Loucy (cell line): ENCODE results near the gene SELENBP1.
"Not testable (repeated sequence)": the region's sequence is repeated elsewhere in the genome, so short reads cannot be mapped to it uniquely, and the experiment has no call there.

Experiments
- H2AFZ ChIP-seq: fragments of 200-600 bp; sonication (generic); 2 replicates; pipeline ENCODE4 v1.6.0; 2016; ENCODE audit warnings: antibody characterized with exemption, mild to moderate bottlenecking, low read length, moderate library complexity
- H3F3A ChIP-seq: fragments of 200-600 bp; 2 replicates; pipeline ENCODE4 v1.6.0; 2016; ENCODE audit warnings: antibody characterized with exemption, low read depth, mild to moderate bottlenecking
- H3K27me3 ChIP-seq: fragments of 200-600 bp; sonication (generic); 2 replicates; pipeline ENCODE4 v1.6.1; 2014; ENCODE audit warnings: low read length, mild to moderate bottlenecking; ENCODE audit not compliant: insufficient read depth, poor library complexity, severe bottlenecking
- H3K36me3 ChIP-seq: fragments of 200-600 bp; sonication (generic); 2 replicates; pipeline ENCODE4 v1.6.1; 2016; ENCODE audit warnings: low read length; ENCODE audit not compliant: insufficient read depth
- H3K4me1 ChIP-seq: fragments of 200-600 bp; sonication (generic); 2 replicates; pipeline ENCODE4 v1.5.1; 2014; ENCODE audit warnings: low read length, mild to moderate bottlenecking; ENCODE audit not compliant: insufficient read depth, poor library complexity, severe bottlenecking
- H3K4me2 ChIP-seq: fragments of 200-600 bp; sonication (generic); 2 replicates; pipeline ENCODE4 v1.6.0; 2014; ENCODE audit warnings: antibody characterized with exemption, low read length, low read depth, mild to moderate bottlenecking; ENCODE audit not compliant: poor library complexity, severe bottlenecking
- H3K4me3 ChIP-seq: fragments of 200-600 bp; sonication (generic); 2 replicates; pipeline ENCODE4 v1.5.1; 2014; ENCODE audit warnings: low read length, mild to moderate bottlenecking, mixed read lengths; ENCODE audit not compliant: poor library complexity, severe bottlenecking
- H3K79me2 ChIP-seq: fragments of 200-600 bp; sonication (generic); 2 replicates; pipeline ENCODE4 v1.6.1; 2014; ENCODE audit warnings: low read length; ENCODE audit not compliant: insufficient read depth
- H3K9ac ChIP-seq: fragments of 200-600 bp; sonication (generic); 2 replicates; pipeline ENCODE4 v1.6.0; 2014; ENCODE audit warnings: mild to moderate bottlenecking, low read depth, low read length, moderate library complexity; ENCODE audit not compliant: poor library complexity, severe bottlenecking
- H3K9me2 ChIP-seq: fragments of 200-600 bp; sonication (generic); replicated peaks from 2 replicates; pipeline ENCODE4 v1.6.1; 2016; ENCODE audit warnings: low read depth, low read length, mixed read lengths
- H3K9me3 ChIP-seq: fragments of 200-600 bp; sonication (generic); 2 replicates; pipeline ENCODE4 v1.6.1; 2014; ENCODE audit warnings: mild to moderate bottlenecking, antibody characterized with exemption, low read length, low read depth; ENCODE audit not compliant: insufficient read depth
- H4K20me1 ChIP-seq: fragments of 200-600 bp; sonication (generic); 2 replicates; pipeline ENCODE4 v1.6.0; 2014; ENCODE audit warnings: antibody characterized with exemption, low read length, mild to moderate bottlenecking; ENCODE audit not compliant: insufficient read depth, poor library complexity, severe bottlenecking
- EZH2phosphoT487 ChIP-seq: fragments of 200-600 bp; IDR thresholded peaks from 2 replicates; pipeline ENCODE4 v1.6.1; 2018; ENCODE audit warnings: antibody characterized with exemption, mild to moderate bottlenecking, moderate library complexity, borderline replicate concordance
- TF ChIP-seq, protein P1 (sequence below): fragments of 200-600 bp; sonication (generic); conservative IDR thresholded peaks from 2 replicates; pipeline ENCODE4 v1.5.1; 2014; ENCODE audit warnings: mild to moderate bottlenecking, antibody characterized with exemption, low read length

Gene SELENBP1

GRCh38 chr1:151393583-151393982 lies 21.1 kb upstream of the SELENBP1 start:
- Histone ChIP-seq H3K9me2 (no peaks in the 10 kb centered on the region), H3K4me2 (no peak overlapping the region), H3K36me3 (no peaks in the 10 kb centered on the region), H3K4me3 (no peak overlapping the region), H3K27me3 (no peaks in the 10 kb centered on the region), H3F3A (no peaks in the 10 kb centered on the region), H4K20me1 (no peaks in the 10 kb centered on the region), H3K9ac (no peak overlapping the region), H2AFZ (no peak overlapping the region), H3K9me3 (no peaks in the 10 kb centered on the region), H3K4me1 (no peaks in the 10 kb centered on the region), H3K79me2 (no peaks in the 10 kb centered on the region)
- TF ChIP-seq, protein P1, sequence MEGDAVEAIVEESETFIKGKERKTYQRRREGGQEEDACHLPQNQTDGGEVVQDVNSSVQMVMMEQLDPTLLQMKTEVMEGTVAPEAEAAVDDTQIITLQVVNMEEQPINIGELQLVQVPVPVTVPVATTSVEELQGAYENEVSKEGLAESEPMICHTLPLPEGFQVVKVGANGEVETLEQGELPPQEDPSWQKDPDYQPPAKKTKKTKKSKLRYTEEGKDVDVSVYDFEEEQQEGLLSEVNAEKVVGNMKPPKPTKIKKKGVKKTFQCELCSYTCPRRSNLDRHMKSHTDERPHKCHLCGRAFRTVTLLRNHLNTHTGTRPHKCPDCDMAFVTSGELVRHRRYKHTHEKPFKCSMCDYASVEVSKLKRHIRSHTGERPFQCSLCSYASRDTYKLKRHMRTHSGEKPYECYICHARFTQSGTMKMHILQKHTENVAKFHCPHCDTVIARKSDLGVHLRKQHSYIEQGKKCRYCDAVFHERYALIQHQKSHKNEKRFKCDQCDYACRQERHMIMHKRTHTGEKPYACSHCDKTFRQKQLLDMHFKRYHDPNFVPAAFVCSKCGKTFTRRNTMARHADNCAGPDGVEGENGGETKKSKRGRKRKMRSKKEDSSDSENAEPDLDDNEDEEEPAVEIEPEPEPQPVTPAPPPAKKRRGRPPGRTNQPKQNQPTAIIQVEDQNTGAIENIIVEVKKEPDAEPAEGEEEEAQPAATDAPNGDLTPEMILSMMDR = no peak
- TF ChIP-seq EZH2phosphoT487 = no peak

GRCh38 chr1:151391079-151391563 lies 18.6 kb upstream of the SELENBP1 start:
- H3K4me2 ChIP-seq = no peak overlapping the region
- no peaks in the 10 kb centered on the region for H3K27me3 ChIP-seq

GRCh38 chr1:151390221-151391078 lies 17.9 kb upstream of the SELENBP1 start:
- H3K4me1 ChIP-seq, H3K4me2 ChIP-seq, H3K9me3 ChIP-seq, H2AFZ ChIP-seq, H3F3A ChIP-seq, H3K9me2 ChIP-seq, H4K20me1 ChIP-seq, H3K27me3 ChIP-seq, H3K36me3 ChIP-seq, H3K79me2 ChIP-seq, H3K9ac ChIP-seq, H3K4me3 ChIP-seq: not testable (repeated sequence)

More at GRCh38 chr1:151391079-151391563, 18.6 kb upstream of the SELENBP1 start:
- H4K20me1 ChIP-seq = no peaks in the 10 kb centered on the region
- no peak overlapping the region for H3K4me3 ChIP-seq
- no peaks in the 10 kb centered on the region for H3K79me2 ChIP-seq
- no peak overlapping the region for H3K9ac ChIP-seq
- no peaks in the 10 kb centered on the region for H3K4me1 ChIP-seq
- no peaks in the 10 kb centered on the region for H3F3A ChIP-seq
- no peak for TF ChIP-seq EZH2phosphoT487
- TF ChIP-seq, protein P1 = no peak
- H3K9me2 ChIP-seq = no peaks in the 10 kb centered on the region
- no peaks in the 10 kb centered on the region for H3K36me3 ChIP-seq
- H3K9me3 ChIP-seq = no peaks in the 10 kb centered on the region
- H2AFZ ChIP-seq = no peak overlapping the region

GRCh38 chr1:151386002-151386401 lies 13.5 kb upstream of the SELENBP1 start:
- H3F3A ChIP-seq = no peaks in the 10 kb centered on the region
- H3K27me3 ChIP-seq = no peaks in the 10 kb centered on the region
- TF ChIP-seq EZH2phosphoT487 = no peak
- TF ChIP-seq, protein P1 = no peak
- H4K20me1 ChIP-seq = no peaks in the 10 kb centered on the region
- H3K9me3 ChIP-seq = no peaks in the 10 kb centered on the region
- H3K4me2 ChIP-seq = no peak overlapping the region
- H3K4me1 ChIP-seq = no peaks in the 10 kb centered on the region
- H3K9me2 ChIP-seq = no peaks in the 10 kb centered on the region
- no peak overlapping the region for H3K4me3 ChIP-seq
- no peak overlapping the region for H2AFZ ChIP-seq
- H3K9ac ChIP-seq = no peak overlapping the region
- H3K36me3 ChIP-seq = no peaks in the 10 kb centered on the region
- no peaks in the 10 kb centered on the region for H3K79me2 ChIP-seq
